ENCODE measurements around the gene ST7. TPM values are rescaled to one million over a fixed set of nuclear protein-coding genes. Genes with fewer than 3 reads are reported as not detected.

ST7 gene
- total and polyA plus RNA-seq, 2 of the 8 experiments (the other 6 are each of a cell fraction or from before 2014, with no cell fraction given), result 16.3 to 18.0 TPM

DNA sequence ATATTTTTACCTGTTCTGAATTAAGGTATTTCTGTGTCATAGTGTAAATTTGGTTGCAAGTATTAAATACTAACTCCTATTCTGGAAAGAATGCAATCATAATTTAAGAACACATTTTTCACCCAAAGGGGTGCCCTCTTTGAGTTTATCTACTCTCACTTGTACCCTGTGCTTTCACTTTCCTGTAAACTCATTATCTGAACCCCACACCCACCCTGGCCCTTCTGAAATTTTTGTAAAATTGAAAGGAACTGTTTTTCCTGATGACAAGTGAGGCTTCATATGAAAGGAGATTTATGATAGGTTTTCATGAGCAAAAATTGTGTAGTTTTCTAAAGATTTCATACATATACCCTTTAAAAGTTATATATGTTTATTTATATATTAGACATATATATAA, 235.1 kb downstream of the ST7 start (continued):
- TF ChIP-seq SP2 (IDR thresholded peaks at IDR 0.05; ENCODE audit: low read length) (no peak), SP4 (IDR thresholded peaks at IDR 0.05; ENCODE audit: low read length) (no peak), CHD1 (IDR thresholded peaks at IDR 0.05; ENCODE audit: low read depth, low read length) (no peak)

Measured in H1 (cell line).